Spleen (tissue), 10 donors: ENCODE data around the gene ZNF226. TPM values are rescaled to one million over a fixed set of nuclear protein-coding genes. Genes with fewer than 3 reads are reported as not detected.

Source experiments
- polyA plus RNA-seq, 3 donors: library from polyadenylated mRNA; stranded (reverse); fragments of 200-250 nt; gene quantifications; one replicate each; pipeline ENCODE4 v1.2.1, GENCODE V29; 2013
- total RNA-seq, 7 donors: library from RNA; depleted of rRNA in 3 of 7; stranded (reverse); fragments of >200 nt in 3 of 7; fragmentation: NEBNext Ultra II Directional in 4 of 7; extraction: Animal tissue kit (Norgen Biotek cat#: 25700) in 4 of 7; gene quantifications; one replicate each; pipeline versions ENCODE4 v1.1.0 to v1.2.1, GENCODE V29; 2016 to 2021
- donor health status: healthy with polysubstance abuse.
- donor health status: DM: no; HTN: no; CAD: no; lungs with moderate emphysema.
- donor health status: DM: no; HTN: no; CAD: no.
- donor health status: Bipolar disorder and iron deficiency.
- donor health status: healthy.
- donor health status: DM: no; HTN: no; CAD: no.
- donor health status: DM: yes; HTN: yes; CAD: no.

Gene ZNF226
- total and polyA plus RNA-seq, 10 donors = 14.4 to 40.0 (median 25.4) TPM

Other genes starting within 250 kb of the ZNF226 start
- 10 to 100 TPM; 12.9 to 24.5 (median 16.2) TPM for gene ZNF45, start 229.8 kb upstream of the ZNF226 start, total RNA-seq
- gene ZNF45, start 229.8 kb upstream of the ZNF226 start, polyA plus RNA-seq = 1 to 10 TPM; 3.9 to 6.1 (median 5.4) TPM
- gene ZNF221, start 213.9 kb upstream of the ZNF226 start, total RNA-seq = 1 to 10 TPM; 3.4 to 8.7 (median 6.3) TPM
- gene ZNF221, start 213.9 kb upstream of the ZNF226 start, polyA plus RNA-seq = under 1 TPM; 0.09 to 0.58 (median 0.29) TPM
- 10 to 100 TPM in 5 of 7 donors, 1 to 10 TPM in 2; 9.7 to 18.2 (median 11.8) TPM for gene ZNF155, start 180.9 kb upstream of the ZNF226 start, total RNA-seq
- 1 to 10 TPM; 5.1 to 6.1 (median 5.3) TPM for gene ZNF155, start 180.9 kb upstream of the ZNF226 start, polyA plus RNA-seq
- 10 to 100 TPM in 2 of 7 donors, 1 to 10 TPM in 5; 7.9 to 15.2 (median 8.9) TPM for gene ZNF230, start 162.1 kb upstream of the ZNF226 start, total RNA-seq
- 1 to 10 TPM; 2.4 to 3.0 (median 2.7) TPM for gene ZNF230, start 162.1 kb upstream of the ZNF226 start, polyA plus RNA-seq
- 10 to 100 TPM in 1 of 7 donors, 1 to 10 TPM in 6; 4.6 to 12.5 (median 5.8) TPM for gene ZNF222, start 139.7 kb upstream of the ZNF226 start, total RNA-seq
- 1 to 10 TPM; 3.4 to 4.8 (median 4.0) TPM for gene ZNF222, start 139.7 kb upstream of the ZNF226 start, polyA plus RNA-seq
- 1 to 10 TPM; 3.7 to 9.9 (median 6.3) TPM for gene ZNF223, start 113.1 kb upstream of the ZNF226 start, total RNA-seq
- gene ZNF223, start 113.1 kb upstream of the ZNF226 start, polyA plus RNA-seq = 1 to 10 TPM; 2.7 to 2.9 (median 2.9) TPM
- 1 to 10 TPM; 1.8 to 3.8 (median 3.0) TPM for gene ZNF284, start 92.9 kb upstream of the ZNF226 start, total RNA-seq
- 1 to 10 TPM in 1 of 3 donors, under 1 TPM in 2; 0.59 to 1.3 (median 0.82) TPM for gene ZNF284, start 92.9 kb upstream of the ZNF226 start, polyA plus RNA-seq
- gene ZNF224, start 70.7 kb upstream of the ZNF226 start, total RNA-seq = 10 to 100 TPM; 39.4 to 61.8 (median 49.8) TPM
- gene ZNF224, start 70.7 kb upstream of the ZNF226 start, polyA plus RNA-seq = 10 to 100 TPM; 15.9 to 26.6 (median 22.6) TPM
- gene ZNF225, start 51.7 kb upstream of the ZNF226 start, total RNA-seq = 1 to 10 TPM; 5.0 to 9.4 (median 6.6) TPM
- gene ZNF225, start 51.7 kb upstream of the ZNF226 start, polyA plus RNA-seq = 1 to 10 TPM; 1.4 to 2.0 (median 1.7) TPM
- gene ZNF234, start 23.5 kb upstream of the ZNF226 start, total RNA-seq = 10 to 100 TPM; 12.2 to 17.6 (median 13.8) TPM
- gene ZNF234, start 23.5 kb upstream of the ZNF226 start, polyA plus RNA-seq = 1 to 10 TPM; 2.2 to 3.9 (median 2.6) TPM
- 10 to 100 TPM; 23.0 to 32.6 (median 30.2) TPM for gene ZNF227, start 47.4 kb downstream of the ZNF226 start, total RNA-seq
- gene ZNF227, start 47.4 kb downstream of the ZNF226 start, polyA plus RNA-seq = 1 to 10 TPM; 4.7 to 8.1 (median 5.5) TPM
- 1 to 10 TPM in 6 of 7 donors, under 1 TPM in 1; 0.75 to 2.3 (median 1.4) TPM for gene ZNF233, start 94.8 kb downstream of the ZNF226 start, total RNA-seq
- gene ZNF233, start 94.8 kb downstream of the ZNF226 start, polyA plus RNA-seq = under 1 TPM; 0.15 to 0.49 (median 0.42) TPM
- gene ZNF235, start 139.9 kb downstream of the ZNF226 start, total RNA-seq = 10 to 100 TPM in 4 of 7 donors, 1 to 10 TPM in 3; 8.7 to 14.6 (median 11.6) TPM
- 1 to 10 TPM; 2.4 to 4.7 (median 2.7) TPM for gene ZNF235, start 139.9 kb downstream of the ZNF226 start, polyA plus RNA-seq
- 1 to 10 TPM; 2.7 to 4.7 (median 3.8) TPM for gene ZNF112, start 191.6 kb downstream of the ZNF226 start, total RNA-seq
- gene ZNF112, start 191.6 kb downstream of the ZNF226 start, polyA plus RNA-seq = 1 to 10 TPM in 2 of 3 donors, under 1 TPM in 1; 0.62 to 1.3 (median 1.0) TPM
- 1 to 10 TPM; 1.0 to 4.2 (median 3.2) TPM for gene ZNF285, start 236.5 kb downstream of the ZNF226 start, total RNA-seq
- gene ZNF285, start 236.5 kb downstream of the ZNF226 start, polyA plus RNA-seq = 1 to 10 TPM; 1.4 to 2.9 (median 2.2) TPM